Hindlimb muscle (tissue), 1 donor: ENCODE data around the gene NEIL1. TPM values are rescaled to one million over a fixed set of nuclear protein-coding genes. Genes with fewer than 3 reads are reported as not detected.
"Not testable (repeated sequence)": the region's sequence is repeated elsewhere in the genome, so short reads cannot be mapped to it uniquely, and the experiment has no call there.

ENCODE experiments used
- DNase-seq: peaks from one replicate; pipeline ENCODE4 v3.0.0-alpha.2; 2013
- polyA plus RNA-seq: library from polyadenylated mRNA; unstranded; fragments of 120-200 nt; gene quantifications from one replicate; pipeline ENCODE4 v1.2.1, GENCODE V29; 2013; ENCODE audit not compliant: insufficient read length

Gene NEIL1
- polyA plus RNA-seq = 8.8 TPM

GRCh38 chr15:75346796-75347221 is at the start of gene NEIL1:
Gene NEIL1, plus strand, starts transcription at chr15:75347039. Its CDS starts 1,867 bp downstream, at chr15:75348906.
- DNase-seq = no peak

- not testable (repeated sequence) for DNase-seq
Measured at GRCh38 chr15:75298541-75299310, 48.1 kb upstream of the NEIL1 start.

- not testable (repeated sequence) for DNase-seq
Measured at GRCh38 chr15:75299311-75299688, 47.5 kb upstream of the NEIL1 start.

- not testable (repeated sequence) for DNase-seq
Measured at GRCh38 chr15:75300026-75300425, 46.8 kb upstream of the NEIL1 start.

GRCh38 chr15:75302318-75302717 is 44.5 kb upstream of the NEIL1 start:
- DNase-seq = no peak

GRCh38 chr15:75302753-75303152 is 44.1 kb upstream of the NEIL1 start:
- not testable (repeated sequence) for DNase-seq

- no peak for DNase-seq
Measured at GRCh38 chr15:75306188-75306587, 40.7 kb upstream of the NEIL1 start.

- no peak for DNase-seq
Measured at GRCh38 chr15:75307778-75308390, 39.0 kb upstream of the NEIL1 start.

- DNase-seq = no peak
Measured at GRCh38 chr15:75309711-75310110, 37.1 kb upstream of the NEIL1 start.

GRCh38 chr15:75312548-75312947 is 34.3 kb upstream of the NEIL1 start:
- DNase-seq = not testable (repeated sequence)

- no peak for DNase-seq
Measured at GRCh38 chr15:75313116-75313845, 33.6 kb upstream of the NEIL1 start.

GRCh38 chr15:75314552-75315290 is 32.1 kb upstream of the NEIL1 start:
- no peak for DNase-seq

GRCh38 chr15:75319231-75319897 is 27.5 kb upstream of the NEIL1 start:
- not testable (repeated sequence) for DNase-seq

- no peak for DNase-seq
Measured at GRCh38 chr15:75321711-75322110, 25.1 kb upstream of the NEIL1 start.

- no peak for DNase-seq
Measured at GRCh38 chr15:75325922-75326321, 20.9 kb upstream of the NEIL1 start.

GRCh38 chr15:75327005-75327404 is 19.8 kb upstream of the NEIL1 start:
- DNase-seq = no peak

GRCh38 chr15:75327491-75327890 is 19.3 kb upstream of the NEIL1 start:
- DNase-seq = no peak

- DNase-seq = no peak
Measured at GRCh38 chr15:75328493-75329314, 18.1 kb upstream of the NEIL1 start.

- no peak for DNase-seq
Measured at GRCh38 chr15:75329571-75329970, 17.3 kb upstream of the NEIL1 start.

GRCh38 chr15:75332093-75332492 is 14.7 kb upstream of the NEIL1 start:
- DNase-seq = not testable (repeated sequence)
